Thymus (tissue), 11 donors: Measurements from ENCODE around the gene DAND5. TPM values are rescaled to one million over a fixed set of nuclear protein-coding genes. Genes with fewer than 3 reads are reported as not detected.

ENCODE experiments used
- DNase-seq, 9 donors: peaks; one replicate each; pipeline ENCODE4 v3.0.0-alpha.2; 2013; ENCODE audit warnings: low spot score in 9 of 9, low read depth in 6 of 9, missing footprints in 1 of 9
- H3K27ac ChIP-seq, 2 donors: one replicate each; pipeline ENCODE4 v1.5.1; 2013; ENCODE audit warnings: control low read depth in 1 of 2, low read depth in 1 of 2, low read length in 1 of 2, mild to moderate bottlenecking in 1 of 2, moderate library complexity in 1 of 2
- H3K27me3 ChIP-seq, 2 donors: one replicate each; pipeline ENCODE4 v1.5.1; 2013; ENCODE audit warnings: low read length in 1 of 2; ENCODE audit not compliant: control insufficient read depth in 2 of 2, insufficient read depth in 1 of 2
- H3K36me3 ChIP-seq, 2 donors: one replicate each; pipeline ENCODE4 v1.5.1; 2013; ENCODE audit warnings: low read length in 1 of 2, mild to moderate bottlenecking in 1 of 2, moderate library complexity in 1 of 2; ENCODE audit not compliant: control insufficient read depth in 2 of 2, insufficient read depth in 2 of 2
- H3K4me1 ChIP-seq, 2 donors: one replicate each; pipeline ENCODE4 v1.5.1; 2013; ENCODE audit warnings: low read length in 2 of 2; ENCODE audit not compliant: control insufficient read depth in 2 of 2, insufficient read depth in 2 of 2
- H3K4me3 ChIP-seq, 2 donors: one replicate each; pipeline ENCODE4 v1.5.1; 2013; ENCODE audit warnings: low read length in 2 of 2, control low read depth in 1 of 2, mild to moderate bottlenecking in 1 of 2
- H3K9me3 ChIP-seq, 2 donors: one replicate each; pipeline ENCODE4 v1.5.1; 2013; ENCODE audit warnings: low read length in 1 of 2, mild to moderate bottlenecking in 1 of 2; ENCODE audit not compliant: control insufficient read depth in 2 of 2, insufficient read depth in 1 of 2
- WGBS: extraction: QIAGEN DNeasy Blood & Tissue Kit; methylation state at CpG from one replicate; pipeline ENCODE4 v1.1.7; 2013; 5-methylcytosine and 5-hydroxymethylcytosine counted together
- polyA plus RNA-seq: library from polyadenylated mRNA; stranded (reverse); fragments of 200-250 nt; gene quantifications from one replicate; pipeline ENCODE4 v1.2.3, GENCODE V29; 2013
- total RNA-seq: library from RNA; stranded (reverse); fragments of 120-200 nt; gene quantifications from one replicate; pipeline ENCODE4 v1.2.4, GENCODE V29; 2013
- donor health status: healthy.

DAND5 gene
- total and polyA plus RNA-seq, 2 donors, result 0.09 TPM

DNA sequence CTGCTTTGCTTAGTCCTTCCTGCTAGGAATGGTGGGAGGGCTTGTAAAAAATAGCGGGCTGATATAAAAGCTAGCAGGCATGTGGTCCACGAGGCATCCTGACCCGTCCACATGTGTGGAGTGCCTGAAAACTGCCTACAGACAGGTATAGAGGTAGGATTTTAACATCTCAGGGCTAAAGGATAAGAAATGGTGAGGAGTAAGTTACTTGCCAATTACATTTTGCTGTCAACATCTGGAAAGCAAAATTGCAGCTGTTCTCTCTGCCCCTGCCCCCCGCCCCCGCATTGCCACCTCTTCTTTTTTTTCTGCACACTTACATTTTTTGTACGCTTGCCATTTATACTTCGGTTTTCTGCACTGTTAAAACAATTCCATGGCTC, 46.9 kb downstream of the DAND5 start:
- DNase-seq, result no peak
- H3K27ac ChIP-seq, result no peak overlapping the region
- H3K9me3 ChIP-seq, result peaks cover 3 to 13% of the 10 kb centered on the region in 2 donors
- peaks cover 64 to 99% of the 10 kb centered on the region in 2 donors for H3K27me3 ChIP-seq
- H3K36me3 ChIP-seq, result no peaks in the 10 kb centered on the region
- H3K4me1 ChIP-seq, result peaks cover 0 to 8% of the 10 kb centered on the region in 2 donors
- WGBS, result 91% methylated on average over 7 of the region's 7 CpGs
- H3K4me3 ChIP-seq, result no peak overlapping the region

DNA sequence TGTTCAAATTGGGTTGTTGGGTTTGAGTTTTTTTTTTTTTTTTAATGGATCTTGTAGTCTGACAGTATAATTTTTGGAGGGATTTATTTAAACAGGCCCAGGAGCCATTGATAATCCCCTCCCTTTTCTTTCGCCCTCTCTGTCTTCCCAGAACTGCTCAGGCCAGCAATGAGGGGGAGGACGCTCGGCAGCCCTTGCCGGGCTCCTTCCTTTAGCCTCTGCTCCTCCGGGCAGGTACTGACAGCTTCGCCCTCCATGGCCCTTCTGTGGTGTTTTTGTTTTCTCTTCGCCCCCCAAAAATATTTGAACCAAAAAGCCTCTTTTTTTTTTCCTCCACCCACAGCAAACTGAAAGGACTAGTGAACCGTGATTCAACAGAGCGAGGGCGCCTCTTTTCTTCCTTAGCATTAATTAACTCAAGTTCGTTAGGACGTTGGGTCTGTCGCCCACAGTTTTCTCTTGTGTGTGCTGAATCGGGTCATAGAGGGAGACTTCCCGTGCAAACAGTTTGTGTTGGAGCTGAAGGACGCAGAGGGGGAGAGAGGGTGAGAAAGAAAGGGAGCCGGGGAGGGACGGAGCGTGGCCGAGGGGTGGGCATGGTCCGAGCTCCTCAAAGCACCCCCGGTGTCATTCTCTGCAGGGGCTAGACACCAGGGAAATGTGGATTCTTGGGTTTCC, 47.4 kb downstream of the DAND5 start:
- H3K27me3 ChIP-seq, result peaks cover 61 to 99% of the 10 kb centered on the region in 2 donors

DNA sequence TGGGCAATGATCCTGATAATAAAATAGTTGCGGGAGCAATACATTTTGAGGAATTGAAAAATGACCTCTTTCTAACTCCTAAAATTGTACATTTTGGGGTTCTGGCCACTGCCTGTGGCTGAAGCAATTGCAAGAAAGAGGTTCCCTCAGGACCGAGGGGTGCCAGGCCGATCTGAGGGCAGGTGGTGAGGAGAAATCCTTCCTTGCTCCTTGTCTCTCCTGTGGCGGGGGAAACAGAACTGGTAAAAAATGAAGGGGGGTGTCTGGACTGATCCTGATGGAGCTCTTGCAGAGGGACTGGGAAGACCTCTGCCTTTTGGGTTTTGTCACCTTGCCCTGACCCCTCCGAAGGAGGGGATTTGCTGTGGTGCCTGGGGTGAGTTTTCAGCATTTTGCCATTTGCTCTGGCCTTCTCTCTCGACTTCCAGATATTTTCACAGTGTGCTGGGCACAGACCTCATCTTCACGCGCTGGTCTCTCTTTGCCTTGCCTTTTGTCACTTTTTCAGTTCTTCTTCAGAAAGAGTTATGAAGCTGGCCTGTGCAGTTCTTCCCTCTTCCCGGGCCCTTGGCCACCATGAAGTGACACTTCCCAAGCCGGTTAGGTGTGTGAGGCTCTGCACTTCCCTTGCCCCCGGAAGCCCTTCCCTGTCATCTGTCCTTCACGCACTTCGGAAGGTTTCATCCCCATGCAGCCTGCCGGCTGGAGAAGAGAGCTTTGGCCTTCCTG, 48.1 kb downstream of the DAND5 start:
- WGBS, result 93% methylated on average over 14 of the region's 14 CpGs
- peaks cover 0 to 6% of the 10 kb centered on the region in 2 donors for H3K4me1 ChIP-seq

More for the DNA sequence above, 47.4 kb downstream of the DAND5 start:
- peaks cover 0 to 6% of the 10 kb centered on the region in 2 donors for H3K4me1 ChIP-seq
- H3K4me3 ChIP-seq, result no peak overlapping the region
- WGBS, result 89% methylated on average over 22 of the region's 22 CpGs
- DNase-seq, result no peak
- H3K9me3 ChIP-seq, result peaks cover 3 to 10% of the 10 kb centered on the region in 2 donors
- H3K27ac ChIP-seq, result no peak overlapping the region
- H3K36me3 ChIP-seq, result no peaks in the 10 kb centered on the region

DNA sequence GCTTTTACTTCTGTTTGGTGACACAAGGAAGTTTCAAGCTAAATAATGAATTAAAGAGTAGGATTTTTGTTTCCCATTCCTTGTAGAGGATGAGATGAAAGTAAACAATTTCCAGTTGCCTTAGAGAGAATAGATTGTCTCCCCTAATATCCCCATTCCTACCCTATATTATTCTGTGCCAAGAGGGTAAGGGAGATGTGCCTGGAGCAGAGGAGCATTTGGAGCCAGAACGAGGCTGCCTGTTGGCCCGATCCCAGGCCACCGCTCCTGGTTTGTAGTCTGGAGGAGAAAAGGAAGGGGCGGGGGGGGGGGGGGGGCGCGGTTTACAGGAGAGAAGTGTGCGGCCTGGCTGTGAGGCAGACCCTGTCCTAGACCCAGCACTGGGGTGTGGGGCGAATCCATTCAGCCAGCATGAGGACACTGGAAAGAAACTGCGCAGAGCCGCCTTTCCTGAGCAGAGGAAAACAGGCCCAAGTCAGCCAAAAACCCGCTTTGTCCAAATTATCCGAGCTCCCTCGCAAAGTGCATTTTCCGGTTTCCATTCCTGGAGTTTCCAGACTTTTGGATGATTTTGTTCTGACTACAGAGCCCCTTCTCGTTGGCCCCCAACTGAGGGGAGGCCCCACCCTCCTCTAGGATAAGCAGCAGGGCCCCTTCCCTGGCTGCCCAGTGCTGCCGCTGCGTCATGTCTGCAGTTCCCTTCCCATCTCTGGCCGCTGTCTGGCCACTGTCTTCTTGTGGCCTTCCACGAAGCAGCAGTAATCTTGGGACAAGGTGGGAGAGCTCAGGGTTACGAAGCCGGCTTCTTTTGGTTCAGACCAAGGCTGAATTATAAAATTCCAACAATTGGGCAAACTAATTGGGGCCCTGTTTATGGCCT, 48.9 kb downstream of the DAND5 start:
- Histone ChIP-seq H3K27me3 (peaks cover 46 to 99% of the 10 kb centered on the region in 2 donors), H3K36me3 (no peaks in the 10 kb centered on the region), H3K4me1 (peaks cover 2 to 8% of the 10 kb centered on the region in 2 donors), H3K27ac (no peak overlapping the region), H3K4me3 (no peak overlapping the region), H3K9me3 (peaks cover 0 to under 1% of the 10 kb centered on the region in 2 donors)
- WGBS, result 91% methylated on average over 21 of the region's 21 CpGs
- DNase-seq, result no peak

More for the DNA sequence above, 48.1 kb downstream of the DAND5 start:
- H3K27ac ChIP-seq, result peak overlapping the region in 1 of 2 donors; percentile 42
- DNase-seq, result no peak
- H3K36me3 ChIP-seq, result no peaks in the 10 kb centered on the region
- H3K9me3 ChIP-seq, result peaks cover 0 to 6% of the 10 kb centered on the region in 2 donors
- no peak overlapping the region for H3K4me3 ChIP-seq
- H3K27me3 ChIP-seq, result peaks cover 54 to 99% of the 10 kb centered on the region in 2 donors

DNA sequence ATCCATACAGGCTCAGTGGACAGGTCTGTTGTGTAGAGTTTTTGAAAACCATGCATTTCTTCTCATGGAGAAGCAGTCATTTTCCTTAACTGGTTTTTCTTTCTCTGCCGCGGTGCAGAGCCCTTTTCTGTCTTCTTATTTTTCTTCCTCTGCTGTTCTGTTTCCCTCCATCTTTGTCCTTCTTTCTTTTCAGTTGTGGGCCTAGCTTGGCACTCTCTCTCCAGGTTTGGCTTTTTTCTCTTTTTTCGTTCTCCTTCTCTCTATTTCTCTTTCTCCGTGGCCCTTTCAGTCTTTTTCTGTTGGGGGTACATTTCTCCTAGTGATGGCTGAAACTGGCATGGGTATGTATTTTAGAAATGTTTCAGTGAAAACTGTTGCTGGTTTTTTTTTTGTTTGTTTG, 50.0 kb downstream of the DAND5 start:
- no peaks in the 10 kb centered on the region for H3K9me3 ChIP-seq
- peaks cover 39 to 99% of the 10 kb centered on the region in 2 donors for H3K27me3 ChIP-seq
- WGBS, result 97% methylated on average over 4 of the region's 4 CpGs
- H3K4me1 ChIP-seq, result peaks cover 2 to 10% of the 10 kb centered on the region in 2 donors
- DNase-seq, result no peak
- no peak overlapping the region for H3K27ac ChIP-seq
- H3K4me3 ChIP-seq, result no peak overlapping the region
- no peaks in the 10 kb centered on the region for H3K36me3 ChIP-seq

DNA sequence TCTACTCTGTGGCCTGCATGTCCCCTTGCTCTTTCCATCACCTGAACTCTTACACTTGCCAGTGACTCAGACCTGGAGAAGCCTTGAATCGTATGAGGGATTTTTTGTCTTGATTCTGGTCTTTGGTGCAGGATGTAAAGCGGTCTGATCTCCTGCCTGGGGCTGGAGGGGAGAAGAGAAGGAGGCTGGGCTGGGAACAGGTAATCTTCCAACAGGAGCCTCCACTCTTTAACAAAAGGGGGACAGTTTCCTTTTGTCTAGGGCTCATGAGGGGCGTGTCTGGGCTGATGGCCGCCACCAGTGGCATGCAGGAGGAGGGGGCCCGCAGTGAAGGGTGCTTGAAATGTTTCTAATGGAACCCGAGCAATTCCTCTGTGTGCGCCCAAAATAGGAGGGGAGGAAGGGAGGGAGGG, 50.6 kb downstream of the DAND5 start:
- Histone ChIP-seq H3K4me1 (peaks cover 2 to 15% of the 10 kb centered on the region in 2 donors), H3K36me3 (no peaks in the 10 kb centered on the region), H3K27ac (no peak overlapping the region), H3K4me3 (no peak overlapping the region), H3K9me3 (no peaks in the 10 kb centered on the region), H3K27me3 (peaks cover 32 to 99% of the 10 kb centered on the region in 2 donors)
- no peak for DNase-seq
- 91% methylated on average over 7 of the region's 7 CpGs for WGBS

DNA sequence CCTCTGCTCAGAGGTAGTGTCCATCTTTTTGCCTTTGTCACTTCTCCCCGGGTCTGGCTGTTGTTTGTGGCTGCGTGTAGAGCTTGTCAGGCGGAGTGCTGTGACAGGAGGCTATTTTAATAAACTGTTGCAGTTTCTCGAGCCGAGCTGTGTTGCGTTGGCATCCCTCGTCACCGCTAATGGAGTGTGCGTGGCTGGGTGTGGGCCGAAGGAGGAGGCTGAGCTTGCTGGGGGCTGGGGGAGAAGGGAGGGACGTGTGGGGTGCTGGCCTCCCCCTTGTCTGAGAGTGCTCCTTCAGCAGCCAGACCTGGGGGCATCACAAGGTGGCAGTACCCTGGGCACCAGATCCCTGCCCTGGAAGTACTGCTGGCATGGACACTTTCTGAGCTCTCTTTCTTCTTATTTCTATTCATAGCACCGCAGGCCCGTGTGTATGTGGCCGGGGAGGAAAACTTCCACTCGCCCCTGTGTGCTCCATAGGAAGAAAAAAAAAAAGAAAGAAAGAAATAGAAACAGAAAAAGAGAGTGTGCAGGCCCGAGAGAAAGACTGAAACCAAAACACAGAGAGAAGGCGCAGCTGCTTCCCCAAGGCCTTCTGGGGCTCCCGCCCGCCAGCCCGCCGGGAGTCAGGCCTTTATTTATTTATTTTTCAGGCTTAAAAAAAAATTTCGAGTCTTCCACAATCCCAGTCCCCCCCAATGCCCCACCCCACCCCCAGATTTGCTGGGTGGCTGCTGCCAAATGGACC, 52.9 kb downstream of the DAND5 start:
- whole genome bisulfite sequencing, result 53% methylated on average over 22 of the region's 22 CpGs
- no peaks in the 10 kb centered on the region for H3K36me3 ChIP-seq
- H3K4me3 ChIP-seq, result peak overlapping the region in 1 of 2 donors; percentile 17
- DNase-seq, result no peak
- H3K27me3 ChIP-seq, result peaks cover 21 to 99% of the 10 kb centered on the region in 2 donors
- no peaks in the 10 kb centered on the region for H3K9me3 ChIP-seq
- H3K27ac ChIP-seq, result peak overlapping the region; percentile 53 to 68
- H3K4me1 ChIP-seq, result peaks cover 2 to 15% of the 10 kb centered on the region in 2 donors

DNA sequence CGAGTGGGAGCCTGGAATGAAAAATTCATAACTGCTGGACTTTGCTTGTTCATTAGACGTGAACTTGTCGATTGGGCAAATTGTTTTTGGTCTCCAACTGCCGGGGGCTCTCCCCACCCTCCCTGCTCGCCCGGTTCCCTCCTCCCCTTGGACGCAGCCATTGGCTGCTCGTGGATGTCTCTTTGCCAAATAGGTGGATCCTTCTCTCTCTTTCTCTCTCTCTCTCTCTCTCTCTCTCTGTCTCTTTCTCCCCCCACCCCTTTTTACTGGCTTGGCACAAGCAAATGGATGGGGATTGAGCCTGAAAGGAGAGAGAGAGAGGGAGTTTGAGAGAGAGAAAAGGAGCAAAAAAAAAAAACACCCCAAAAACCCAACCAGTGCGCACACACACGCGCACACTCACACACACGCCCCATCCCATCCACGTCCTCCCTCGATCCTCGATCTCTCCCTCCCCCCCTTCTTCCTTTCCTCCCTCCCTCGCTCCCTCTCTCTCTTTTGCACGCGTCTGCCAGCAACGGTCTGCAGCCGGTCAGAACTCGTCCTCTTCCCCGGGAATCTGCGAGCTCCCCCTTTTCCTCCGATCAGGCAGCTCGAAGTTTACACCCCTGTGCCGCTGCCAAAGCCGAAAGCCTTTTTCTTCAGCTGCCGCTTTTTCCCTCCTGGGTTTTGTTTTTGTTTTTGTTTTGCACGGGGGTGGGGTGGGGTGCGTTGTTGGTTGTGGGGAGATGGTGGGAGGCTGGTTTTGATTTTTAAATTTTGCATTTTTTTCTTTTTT, 53.7 kb downstream of the DAND5 start:
- no peak for DNase-seq
- WGBS, result 8% methylated on average over 30 of the region's 30 CpGs
- Histone ChIP-seq H3K27me3 (peaks cover 16 to 99% of the 10 kb centered on the region in 2 donors), H3K4me3 (peak overlapping the region in 1 of 2 donors; percentile 20), H3K9me3 (no peaks in the 10 kb centered on the region), H3K4me1 (peaks cover 2 to 15% of the 10 kb centered on the region in 2 donors), H3K36me3 (no peaks in the 10 kb centered on the region), H3K27ac (peak overlapping the region in 1 of 2 donors; percentile 51)
